GM21717 (cell line): ENCODE data around the gene THAP12.
"Not testable (repeated sequence)": the region's sequence is repeated elsewhere in the genome, so short reads cannot be mapped to it uniquely, and the experiment has no call there.

Experiments used
- ATAC-seq: cut with Tn5 transposase; IDR thresholded peaks from one replicate; pipeline ENCODE4 v1.9.1; 2021; ENCODE audit warnings: mild to moderate bottlenecking, moderate library complexity; ENCODE audit not compliant: unreplicated experiment

The THAP12 gene, protein sequence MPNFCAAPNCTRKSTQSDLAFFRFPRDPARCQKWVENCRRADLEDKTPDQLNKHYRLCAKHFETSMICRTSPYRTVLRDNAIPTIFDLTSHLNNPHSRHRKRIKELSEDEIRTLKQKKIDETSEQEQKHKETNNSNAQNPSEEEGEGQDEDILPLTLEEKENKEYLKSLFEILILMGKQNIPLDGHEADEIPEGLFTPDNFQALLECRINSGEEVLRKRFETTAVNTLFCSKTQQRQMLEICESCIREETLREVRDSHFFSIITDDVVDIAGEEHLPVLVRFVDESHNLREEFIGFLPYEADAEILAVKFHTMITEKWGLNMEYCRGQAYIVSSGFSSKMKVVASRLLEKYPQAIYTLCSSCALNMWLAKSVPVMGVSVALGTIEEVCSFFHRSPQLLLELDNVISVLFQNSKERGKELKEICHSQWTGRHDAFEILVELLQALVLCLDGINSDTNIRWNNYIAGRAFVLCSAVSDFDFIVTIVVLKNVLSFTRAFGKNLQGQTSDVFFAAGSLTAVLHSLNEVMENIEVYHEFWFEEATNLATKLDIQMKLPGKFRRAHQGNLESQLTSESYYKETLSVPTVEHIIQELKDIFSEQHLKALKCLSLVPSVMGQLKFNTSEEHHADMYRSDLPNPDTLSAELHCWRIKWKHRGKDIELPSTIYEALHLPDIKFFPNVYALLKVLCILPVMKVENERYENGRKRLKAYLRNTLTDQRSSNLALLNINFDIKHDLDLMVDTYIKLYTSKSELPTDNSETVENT

DNA sequence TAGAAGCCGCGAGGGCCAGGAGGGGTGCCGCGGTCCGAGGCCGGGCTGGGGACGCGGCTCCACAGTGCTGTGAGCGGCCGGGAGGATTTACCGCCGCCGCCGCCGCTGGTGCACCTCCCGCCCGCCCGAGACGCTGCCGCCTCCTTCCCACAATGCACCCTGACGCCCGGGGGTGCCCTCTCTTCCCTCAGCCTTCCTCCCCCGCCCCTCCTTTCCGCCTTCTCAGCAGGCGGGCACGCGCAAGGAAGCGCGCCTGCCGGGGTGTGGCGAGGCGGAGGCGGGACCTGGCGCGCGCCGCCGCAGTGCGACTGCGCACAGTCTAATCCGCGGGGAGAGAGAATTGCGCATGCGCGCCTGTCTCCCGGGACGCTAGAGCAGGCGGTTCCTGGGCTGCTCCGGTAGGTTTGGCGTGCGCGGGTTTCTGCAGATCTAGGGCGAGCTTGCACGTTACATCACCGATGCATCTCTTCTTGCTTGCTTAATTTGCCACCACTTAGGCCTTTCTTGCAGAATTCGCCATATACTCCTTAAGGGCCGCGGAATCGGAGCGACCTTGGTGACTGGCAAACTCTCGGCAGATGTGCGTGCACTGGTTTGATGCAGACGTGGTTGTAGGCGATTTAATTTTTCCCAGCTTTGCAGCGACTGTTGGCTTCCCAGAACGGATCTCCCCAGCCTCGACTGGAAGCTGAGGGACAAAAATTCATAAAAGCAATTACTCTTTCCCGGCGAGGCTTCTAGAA, at the start of gene THAP12, which contains the start of gene GVQW3:
TSS of gene THAP12 (minus strand) at position 156 of the 743 bp plus-strand sequence. CDS start 296 bp downstream, outside the sequence.
TSS of gene GVQW3 (plus strand) at position 347 of the 743 bp plus-strand sequence. CDS start 506 bp downstream, outside the sequence.
- peak; percentile 54 for ATAC-seq

DNA sequence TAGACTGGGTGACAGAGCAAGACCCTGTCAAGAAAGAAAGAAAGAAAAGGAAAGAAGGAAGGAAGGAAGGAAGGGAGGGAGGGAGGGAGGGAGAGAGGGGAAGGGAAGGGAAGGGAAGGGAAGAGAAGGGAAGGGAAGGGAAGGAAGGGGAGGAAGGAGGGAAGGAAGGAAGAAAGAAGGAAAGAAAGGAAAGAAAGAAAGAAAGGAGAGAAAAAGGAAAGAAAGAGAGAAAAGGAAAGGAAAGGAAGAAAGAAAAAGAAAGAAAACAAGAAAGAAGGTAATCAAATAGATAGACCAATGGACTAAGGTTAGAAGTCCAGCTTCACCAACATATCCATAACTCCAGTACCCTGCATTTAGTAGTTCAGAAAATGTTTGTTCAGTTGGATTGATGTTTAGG, 45.7 kb upstream of the THAP12 start:
- no peak for ATAC-seq

DNA sequence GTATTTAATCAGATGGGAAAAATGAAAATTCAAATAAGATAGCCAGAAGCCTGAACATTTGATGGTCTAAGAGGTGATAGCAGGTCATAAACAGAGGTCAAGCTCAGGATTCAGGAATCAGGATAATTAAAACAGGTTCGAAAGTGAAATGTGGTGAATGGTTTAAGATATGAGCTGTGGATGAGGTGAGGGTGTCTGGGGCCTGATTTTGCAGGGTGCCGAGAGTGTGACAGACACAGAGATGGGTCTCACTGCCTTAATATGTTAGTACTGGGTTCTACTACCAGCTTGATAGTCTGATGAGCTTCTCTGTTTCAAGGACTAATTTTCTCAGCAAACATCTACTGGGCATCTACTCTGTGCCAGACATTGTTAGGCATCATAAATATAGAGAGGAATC, 44.0 kb upstream of the THAP12 start:
- ATAC-seq, result no peak

DNA sequence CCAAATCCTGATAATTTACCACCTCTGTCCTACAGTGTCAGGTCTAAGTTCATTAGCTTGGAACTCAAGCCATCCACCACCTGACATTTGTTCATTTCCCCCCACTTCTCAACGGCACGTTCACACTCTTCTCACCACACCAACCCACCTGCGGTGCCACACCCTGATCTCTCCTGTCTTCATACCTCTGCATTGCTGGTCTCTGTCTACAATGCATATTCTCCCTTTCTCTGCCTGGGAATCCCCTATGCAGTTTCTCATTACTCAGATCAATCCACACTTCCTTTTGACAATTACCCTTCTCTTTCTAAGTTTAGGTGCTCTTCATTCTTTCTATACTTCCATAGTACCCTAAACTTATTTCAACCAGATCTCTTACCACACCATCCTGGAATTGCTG, 43.4 kb upstream of the THAP12 start:
- ATAC-seq, result peak; percentile 49

DNA sequence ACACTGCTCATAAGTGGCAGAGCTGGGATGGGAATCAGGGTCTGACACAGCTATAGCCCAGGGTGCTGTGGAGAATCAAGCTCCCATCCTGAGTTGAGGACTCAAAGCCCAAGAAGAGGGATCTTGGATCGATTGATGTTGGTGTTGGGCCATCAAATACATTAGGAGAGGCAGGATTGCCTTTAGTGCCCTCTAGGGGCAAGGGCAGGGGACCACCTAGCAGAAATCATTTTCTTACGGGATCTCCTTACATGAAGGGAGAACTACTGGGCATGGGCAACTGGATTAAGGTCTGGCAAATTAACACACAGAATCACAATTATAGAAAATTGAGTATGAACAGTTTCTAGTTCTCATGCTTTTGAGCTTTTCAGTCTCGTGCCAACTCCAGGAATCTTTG, 39.0 kb upstream of the THAP12 start:
- no peak for ATAC-seq

DNA sequence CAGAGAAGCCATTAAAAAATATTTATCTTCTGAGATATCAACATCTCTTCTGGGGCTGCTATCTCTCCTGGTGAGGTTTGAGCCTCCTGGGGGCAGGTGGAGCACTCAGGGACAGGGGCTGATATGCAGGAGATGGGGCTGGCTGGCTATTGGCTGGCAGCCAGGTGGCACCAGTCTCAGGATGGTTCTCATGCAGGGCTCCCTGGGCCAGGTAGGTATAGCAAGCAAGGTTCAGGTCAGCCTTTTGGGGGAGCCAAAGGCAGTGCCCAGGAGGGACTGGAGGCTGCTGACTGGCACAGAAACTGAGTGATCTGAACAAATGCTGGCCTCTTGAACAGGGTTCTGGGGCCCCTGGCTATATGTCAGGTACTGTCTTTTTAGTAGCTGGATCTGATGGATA, 34.1 kb upstream of the THAP12 start:
- ATAC-seq, result no peak

DNA sequence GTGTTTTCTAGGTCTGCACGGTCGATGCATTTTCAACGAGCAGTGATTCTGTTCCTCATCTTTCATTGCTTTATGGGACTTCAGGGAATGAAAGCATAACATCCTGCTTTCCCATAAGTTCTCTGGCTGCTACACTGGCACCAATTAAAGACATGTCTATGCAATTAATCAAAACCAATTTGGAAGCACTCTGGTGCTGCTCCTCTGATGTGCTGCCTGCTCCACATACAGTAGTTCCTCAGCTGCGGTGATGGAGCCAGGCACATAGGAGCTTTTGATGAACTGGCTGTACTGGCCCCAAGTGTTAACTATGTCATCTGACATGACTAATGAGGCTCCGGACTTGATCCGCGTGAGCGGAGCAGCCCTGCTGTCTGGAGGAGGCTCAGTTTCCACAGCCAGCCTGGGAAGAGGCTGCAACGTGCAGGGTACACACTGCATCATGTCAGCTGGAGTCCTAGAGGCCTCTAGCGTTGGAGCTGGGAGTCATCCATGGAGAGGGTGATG, 30.0 kb upstream of the THAP12 start:
- no peak for ATAC-seq

DNA sequence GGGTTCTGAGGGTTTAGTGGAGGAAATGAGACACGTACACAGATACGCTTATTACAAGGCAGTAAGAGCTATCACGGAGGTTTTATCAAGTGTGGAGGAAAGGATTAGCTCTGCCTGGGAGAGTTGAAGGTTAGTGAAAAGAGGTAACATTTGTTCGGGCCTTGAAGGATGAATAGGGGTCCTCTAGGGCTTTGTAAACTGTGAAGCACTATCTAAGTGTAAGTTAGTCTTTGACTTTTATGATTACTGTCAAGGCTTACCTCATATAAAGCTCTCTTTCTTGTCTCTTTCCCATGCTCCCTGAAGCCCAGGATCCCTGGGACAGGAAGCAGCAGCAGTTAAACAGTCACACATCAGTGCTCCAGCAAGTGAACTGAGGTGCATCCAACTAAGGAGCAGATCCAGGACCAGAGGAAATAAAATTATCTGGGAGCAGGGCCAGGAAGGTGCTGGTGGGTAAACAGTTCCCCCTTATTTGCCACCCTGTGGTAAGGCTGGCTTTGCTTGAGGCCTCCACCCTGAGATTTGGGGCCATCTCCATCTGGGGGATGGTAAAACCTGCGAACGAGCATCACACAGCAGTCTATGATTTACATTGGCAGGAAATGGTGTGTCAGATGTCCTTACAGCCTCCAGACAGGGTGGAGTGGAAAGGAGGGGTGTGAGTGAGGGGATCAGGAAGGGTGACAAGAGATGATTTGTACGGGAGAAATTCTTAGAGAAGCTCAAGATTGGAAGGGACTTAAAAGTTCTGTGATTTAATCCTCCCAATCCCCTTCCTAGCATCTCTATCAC, 27.4 kb upstream of the THAP12 start:
- no peak for ATAC-seq

DNA sequence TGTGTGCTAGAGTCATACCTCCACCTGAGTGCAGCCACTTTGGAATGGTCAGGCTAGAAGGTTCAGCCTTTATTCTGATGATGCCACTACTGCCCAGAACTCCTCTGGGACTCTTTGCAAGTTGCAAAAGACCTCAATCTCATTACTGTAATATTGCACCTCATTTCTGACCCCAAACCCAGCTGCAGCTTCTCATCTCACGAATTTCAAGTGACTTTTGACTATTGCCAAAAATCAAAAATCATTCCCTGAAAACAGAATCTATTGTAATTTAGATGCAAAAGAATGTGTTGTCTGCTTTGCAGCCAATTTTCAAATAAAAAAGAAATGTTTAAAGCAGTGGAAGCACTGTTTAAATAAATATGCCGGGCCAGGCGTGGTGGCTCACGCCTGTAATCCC, 25.4 kb upstream of the THAP12 start:
- no peak for ATAC-seq

DNA sequence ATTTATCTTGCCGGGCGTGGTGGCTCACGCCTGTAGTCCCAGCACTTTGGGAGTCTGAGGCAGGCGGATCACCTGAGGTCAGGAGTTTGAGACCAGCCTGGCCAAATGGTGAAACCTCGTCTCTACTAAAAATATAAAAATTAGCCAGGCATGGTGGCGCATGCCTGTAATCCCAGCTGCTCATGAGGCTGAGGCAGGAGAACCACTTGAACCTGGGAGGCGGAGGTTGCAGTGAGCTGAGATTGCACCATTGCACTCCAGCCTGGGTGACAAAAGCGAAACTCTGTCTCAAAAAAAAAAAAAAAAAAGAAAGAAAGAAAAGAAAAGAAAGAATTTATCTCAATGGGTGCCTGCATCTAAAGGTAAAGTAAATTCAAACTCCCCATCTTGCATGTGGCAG, 20.6 kb upstream of the THAP12 start:
- not testable (repeated sequence) for ATAC-seq

DNA sequence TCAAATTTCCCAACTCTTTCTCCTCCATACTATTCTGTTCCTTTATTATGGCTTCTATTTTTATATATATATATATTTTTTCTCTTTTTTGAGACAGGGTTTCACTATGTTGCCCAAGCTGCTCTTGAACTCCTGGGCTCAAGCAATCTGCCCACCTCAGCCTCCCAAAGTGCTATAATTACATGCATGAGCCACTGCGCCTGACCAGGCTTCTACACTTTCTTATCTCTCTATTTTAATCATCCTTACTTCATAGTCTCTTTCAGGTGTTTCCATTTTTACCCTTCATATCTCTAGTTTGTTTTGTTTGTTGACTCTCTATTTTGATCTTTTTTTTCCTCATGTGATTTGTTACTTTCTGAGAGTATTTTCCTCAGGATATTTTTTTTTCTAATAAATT, 20.0 kb upstream of the THAP12 start:
- ATAC-seq, result no peak

DNA sequence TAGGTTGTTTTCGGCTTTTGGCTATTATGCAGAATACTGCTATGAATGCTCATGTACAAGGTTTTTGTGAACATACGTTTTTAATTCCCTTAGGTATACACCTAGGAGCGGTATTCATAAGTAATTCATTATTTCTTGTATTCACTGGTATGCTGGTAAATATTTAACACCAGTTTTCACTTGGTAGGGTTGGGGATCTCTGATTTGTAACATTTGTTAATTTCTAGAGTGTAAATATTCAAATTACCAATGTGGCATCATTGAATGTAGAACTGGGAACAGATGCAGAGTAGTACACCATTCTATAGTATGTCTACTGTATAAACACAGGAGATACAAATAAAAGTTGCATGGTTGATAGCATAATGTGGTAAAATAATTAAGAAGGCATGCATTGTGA, 16.5 kb upstream of the THAP12 start:
- ATAC-seq, result no peak

DNA sequence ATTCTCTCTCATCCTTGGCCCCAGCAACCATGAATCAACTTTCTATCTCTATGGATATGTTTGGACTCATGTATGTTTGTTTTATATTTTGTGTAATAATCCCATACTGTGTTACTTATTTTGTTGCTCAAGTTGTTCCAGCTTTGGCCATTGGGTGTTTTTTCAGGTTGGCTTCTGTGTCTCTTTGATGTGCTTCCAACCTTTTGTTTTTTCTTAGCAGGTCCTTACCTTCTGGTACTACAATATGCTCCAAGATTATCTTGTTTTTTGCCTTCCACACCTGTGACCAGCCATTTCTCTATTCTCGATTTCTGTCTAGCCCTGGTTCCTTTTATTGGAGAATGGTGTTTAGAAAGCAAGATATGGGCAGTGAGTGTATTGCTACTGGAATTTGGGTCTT, 14.4 kb upstream of the THAP12 start:
- no peak for ATAC-seq

DNA sequence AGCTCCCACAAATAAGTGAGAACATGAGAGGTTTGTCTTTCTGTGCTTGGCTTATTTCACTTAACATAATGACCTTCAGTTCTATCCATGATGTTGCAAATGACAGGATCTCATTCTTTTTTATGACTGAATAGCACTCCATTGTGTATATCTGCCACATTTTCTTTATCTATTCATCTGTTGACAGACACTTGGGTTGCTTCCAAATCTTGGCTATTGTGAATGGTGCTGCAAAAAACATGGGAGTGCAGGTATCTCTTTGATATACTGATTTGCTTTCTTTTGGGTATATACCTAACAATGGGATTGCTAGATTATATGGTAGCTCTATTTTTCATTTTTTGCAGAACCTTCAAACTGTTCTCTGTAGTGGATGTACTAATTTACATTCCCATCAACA, 13.5 kb upstream of the THAP12 start:
- no peak for ATAC-seq

DNA sequence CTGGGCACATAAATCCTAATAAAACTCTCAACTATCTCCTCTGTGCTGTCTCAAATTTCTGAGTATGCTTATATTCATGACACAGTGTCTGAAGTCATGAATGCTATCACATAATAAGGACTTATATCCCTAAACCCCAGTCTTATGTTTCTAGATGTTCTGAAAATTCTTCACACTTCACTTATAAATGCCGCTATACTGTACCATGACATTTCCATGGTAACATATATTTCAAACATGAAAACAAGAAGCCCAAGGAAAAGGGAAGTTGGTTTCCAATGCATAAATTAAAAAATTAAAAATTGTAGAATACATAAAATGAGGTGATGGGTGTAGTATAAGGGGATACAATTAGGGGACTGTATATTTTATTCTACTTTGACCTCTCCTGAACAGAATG, 11.9 kb upstream of the THAP12 start:
- no peak for ATAC-seq

DNA sequence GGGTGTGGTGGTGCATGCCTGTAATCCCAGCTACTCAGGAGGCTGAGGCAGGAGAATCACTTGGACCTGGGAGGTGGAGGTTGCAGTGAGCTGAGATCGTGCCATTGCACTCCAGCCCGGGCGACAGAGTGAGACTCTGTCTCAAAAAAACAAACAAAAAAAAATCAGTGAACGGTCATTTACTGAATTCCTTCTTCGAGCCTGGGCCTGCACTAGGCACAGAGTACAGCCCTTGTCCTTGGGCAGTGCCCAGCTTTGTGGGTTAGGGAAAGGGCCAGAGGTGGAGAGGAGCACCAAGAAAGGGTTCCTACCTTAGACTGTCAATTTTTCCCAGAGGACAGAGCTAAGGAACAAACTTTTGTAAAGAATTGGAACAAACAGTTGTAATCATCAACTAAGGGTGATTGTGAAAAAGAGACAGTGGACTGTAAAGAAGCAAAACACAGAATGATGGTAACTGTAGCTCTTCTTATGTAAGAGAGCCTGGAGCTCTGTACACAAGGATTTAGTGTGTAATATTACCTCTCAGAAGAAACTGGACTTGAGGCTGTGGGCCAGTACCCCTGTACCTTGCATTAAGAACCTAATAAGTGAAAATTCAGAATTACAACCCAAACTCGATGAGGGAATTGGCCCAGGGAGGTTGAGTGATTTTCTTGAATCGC, 11.0 kb upstream of the THAP12 start:
- no peak for ATAC-seq

DNA sequence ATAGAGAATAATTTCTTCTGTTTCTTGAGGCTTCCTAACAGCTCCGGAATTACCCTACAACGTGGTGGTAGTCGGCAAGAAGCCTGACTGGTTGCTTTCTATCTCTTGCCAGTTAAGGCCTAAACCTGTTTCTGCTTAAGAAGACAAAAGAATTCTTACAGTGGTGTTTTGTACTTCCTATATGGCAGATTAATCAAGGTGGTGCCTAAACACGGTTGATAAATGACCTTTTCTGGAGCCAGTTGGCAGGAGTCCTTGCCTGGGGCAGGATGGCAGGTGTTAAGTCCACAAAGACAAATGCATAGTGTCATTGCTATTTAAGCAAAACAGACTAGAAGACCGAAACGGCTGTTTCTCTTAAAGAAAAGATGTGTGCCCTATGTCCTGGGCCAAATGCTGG, 10.1 kb upstream of the THAP12 start:
- no peak for ATAC-seq

DNA sequence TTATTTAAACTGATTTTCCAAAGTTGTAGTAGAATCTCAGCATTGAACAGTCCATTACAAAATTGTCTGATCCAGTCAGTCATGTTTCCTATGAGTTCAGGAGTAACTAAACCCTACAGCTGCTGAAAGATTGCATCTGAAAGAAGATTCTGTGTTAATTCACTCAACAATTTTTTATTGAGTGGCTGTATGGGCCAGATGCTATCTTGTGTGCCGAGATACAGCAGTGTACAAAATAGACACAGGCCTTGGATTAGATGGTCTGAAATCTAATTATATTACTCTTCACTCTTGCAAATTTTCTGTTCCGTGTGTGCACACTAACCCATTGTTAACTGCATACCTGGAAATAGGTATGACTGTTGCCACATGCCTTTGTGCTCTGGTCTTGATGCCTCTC, 7.5 kb upstream of the THAP12 start:
- ATAC-seq, result no peak

DNA sequence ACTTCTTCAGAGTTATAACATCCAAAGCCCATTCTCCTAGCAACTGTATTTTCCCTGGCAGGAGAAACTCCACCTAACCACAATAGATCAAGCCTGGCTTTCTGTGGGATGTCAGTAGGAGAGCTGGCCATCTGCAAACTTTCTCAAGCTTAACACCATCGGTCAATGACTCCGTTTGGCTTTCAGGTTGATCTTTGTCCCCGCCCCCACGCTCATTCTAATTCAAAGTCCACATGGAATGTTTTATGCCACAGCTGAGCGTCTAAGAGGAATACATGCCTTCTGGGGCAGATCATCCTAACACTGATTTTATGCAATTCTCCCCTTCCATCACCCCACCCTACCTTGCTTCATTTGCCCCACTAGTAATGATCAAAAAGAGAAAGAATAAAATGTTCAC, 5.0 kb upstream of the THAP12 start:
- ATAC-seq, result no peak

DNA sequence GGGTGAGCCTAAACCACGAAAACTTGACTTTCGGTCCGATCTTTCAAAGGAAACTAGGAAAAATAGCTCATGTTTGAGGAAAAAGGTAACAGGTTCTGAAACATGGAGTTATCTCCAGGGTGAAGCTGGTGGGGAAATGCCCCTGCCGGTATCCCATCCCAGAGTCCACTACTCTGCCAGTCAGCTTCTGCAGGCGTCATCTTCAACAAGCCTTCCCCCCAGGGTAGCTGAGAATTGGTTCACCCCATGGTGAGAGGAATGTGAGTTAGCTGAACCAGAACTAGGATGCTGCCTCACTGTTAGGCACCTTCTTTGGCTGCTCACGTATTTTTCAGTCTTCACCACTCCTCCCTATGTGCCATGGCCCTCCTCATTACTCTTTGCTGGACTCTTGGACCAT, 1.3 kb upstream of the THAP12 start:
- no peak for ATAC-seq
